Adrenal gland (tissue), 5 donors: ENCODE results near the gene MKNK2.

Source experiments
- POLR2A ChIP-seq, 2 donors: fragments of 450-650 bp; IDR thresholded peaks; one replicate each; pipeline ENCODE4 v1.6.1; 2017; ENCODE audit warnings: antibody characterized with exemption in 2 of 2, mild to moderate bottlenecking in 2 of 2, moderate library complexity in 1 of 2
- TF ChIP-seq, protein P1 (sequence below), 6 experiments: fragments of 450-650 bp in 4 of 6; fragments of 200-600 bp in 2 of 6; sonication (generic) in 1 of 6; IDR thresholded peaks; 1 replicate in 5 of 6; 2 replicates in 1 of 6; pipeline versions ENCODE4 v1.5.1 to v1.8.0; 2016 to 2021; ENCODE audit warnings: antibody characterized with exemption in 6 of 6, mild to moderate bottlenecking in 2 of 6, moderate library complexity in 1 of 6
- donor health status: DM: no; HTN: no; CAD: no.

DNA sequence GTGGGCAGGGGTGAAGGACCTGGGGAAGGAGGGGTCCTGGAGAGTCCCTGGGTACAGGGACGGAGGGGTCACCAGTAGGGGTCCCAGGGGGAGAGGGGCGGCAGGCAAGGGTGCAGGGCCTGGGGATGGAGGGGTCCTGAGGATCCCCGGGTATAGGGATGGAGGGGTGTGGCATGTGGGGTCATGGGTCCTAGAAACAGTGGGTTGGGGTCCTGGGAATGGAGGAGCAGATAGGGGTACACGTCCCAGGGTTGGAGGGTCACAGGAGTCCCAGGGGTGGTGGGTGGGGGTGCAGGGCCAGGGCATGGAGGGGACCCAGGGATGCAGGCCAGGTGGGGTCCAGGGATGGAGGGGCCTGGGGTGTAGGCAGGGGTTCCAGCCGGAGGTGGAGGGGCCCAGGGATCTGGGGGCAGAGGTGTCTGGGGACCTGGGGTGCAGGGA lies 36.9 kb downstream of the MKNK2 start:
- TF ChIP-seq, protein P1, sequence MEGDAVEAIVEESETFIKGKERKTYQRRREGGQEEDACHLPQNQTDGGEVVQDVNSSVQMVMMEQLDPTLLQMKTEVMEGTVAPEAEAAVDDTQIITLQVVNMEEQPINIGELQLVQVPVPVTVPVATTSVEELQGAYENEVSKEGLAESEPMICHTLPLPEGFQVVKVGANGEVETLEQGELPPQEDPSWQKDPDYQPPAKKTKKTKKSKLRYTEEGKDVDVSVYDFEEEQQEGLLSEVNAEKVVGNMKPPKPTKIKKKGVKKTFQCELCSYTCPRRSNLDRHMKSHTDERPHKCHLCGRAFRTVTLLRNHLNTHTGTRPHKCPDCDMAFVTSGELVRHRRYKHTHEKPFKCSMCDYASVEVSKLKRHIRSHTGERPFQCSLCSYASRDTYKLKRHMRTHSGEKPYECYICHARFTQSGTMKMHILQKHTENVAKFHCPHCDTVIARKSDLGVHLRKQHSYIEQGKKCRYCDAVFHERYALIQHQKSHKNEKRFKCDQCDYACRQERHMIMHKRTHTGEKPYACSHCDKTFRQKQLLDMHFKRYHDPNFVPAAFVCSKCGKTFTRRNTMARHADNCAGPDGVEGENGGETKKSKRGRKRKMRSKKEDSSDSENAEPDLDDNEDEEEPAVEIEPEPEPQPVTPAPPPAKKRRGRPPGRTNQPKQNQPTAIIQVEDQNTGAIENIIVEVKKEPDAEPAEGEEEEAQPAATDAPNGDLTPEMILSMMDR (IDR thresholded peaks at IDR 0.05) = no peak
- TF ChIP-seq POLR2A (IDR thresholded peaks at IDR 0.05) = no peak
